HepG2 (cell line): Measurements from ENCODE around the gene GPRC5D. TPM values are rescaled to one million over a fixed set of nuclear protein-coding genes. Genes with fewer than 3 reads are reported as not detected.

Source experiments
- ATF1 ChIP-seq: IDR thresholded peaks from 2 replicates; pipeline ENCODE4 v1.6.1; 2016; ENCODE audit warnings: mild to moderate bottlenecking, control low read depth
- FOXA3 ChIP-seq: IDR thresholded peaks from 2 replicates; pipeline ENCODE4 v1.6.1; 2016; ENCODE audit warnings: missing genetic modification reagents, missing compliant biosample characterization
- HBP1 ChIP-seq: IDR thresholded peaks from 2 replicates; pipeline ENCODE4 v1.6.1; 2016; ENCODE audit warnings: low read depth, control low read depth
- IRF2 ChIP-seq: IDR thresholded peaks from 2 replicates; pipeline ENCODE4 v1.6.1; 2018; ENCODE audit warnings: missing genetic modification reagents, missing compliant biosample characterization
- MAX ChIP-seq: IDR thresholded peaks from 2 replicates; pipeline ENCODE4 v1.6.1; 2012; ENCODE audit warnings: inconsistent platforms
- MED1 ChIP-seq: sonication (generic); formaldehyde crosslinking; IDR thresholded peaks from 2 replicates; pipeline ENCODE4 v1.4.0; 2020; ENCODE audit warnings: missing genetic modification reagents
- MXI1 ChIP-seq: IDR thresholded peaks from 3 replicates; pipeline ENCODE4 v1.6.1; 2012; ENCODE audit warnings: low read depth, low read length, inconsistent platforms, borderline replicate concordance
- POLR2AphosphoS2 ChIP-seq: IDR thresholded peaks from 2 replicates; pipeline ENCODE4 v1.6.1; 2011; ENCODE audit warnings: low read depth, low read length, improper control_type of control experiment
- SOX6 ChIP-seq, 2 experiments: fragments of 450-650 bp in 1 of 2; sonication (generic) in 1 of 2; formaldehyde crosslinking in 1 of 2; IDR thresholded peaks; 2 replicates each; pipeline versions ENCODE4 v1.4.0 to v1.6.1; 2017 to 2020; ENCODE audit warnings: antibody characterized with exemption in 1 of 2, mild to moderate bottlenecking in 1 of 2, missing genetic modification reagents in 1 of 2
- THYN1 ChIP-seq: sonication (generic); formaldehyde crosslinking; IDR thresholded peaks from 2 replicates; pipeline ENCODE4 v1.8.1; 2023; ENCODE audit warnings: low read depth, mild to moderate bottlenecking, moderate library complexity, missing genetic modification reagents, borderline replicate concordance
- ZNF124 ChIP-seq: sonication (generic); formaldehyde crosslinking; IDR thresholded peaks from 2 replicates; pipeline ENCODE4 v1.4.0; 2020; ENCODE audit warnings: missing genetic modification reagents
- ZNF138 ChIP-seq: sonication (generic); formaldehyde crosslinking; IDR thresholded peaks from 2 replicates; pipeline ENCODE4 v1.5.0; 2020; ENCODE audit warnings: mild to moderate bottlenecking, low read depth, missing genetic modification reagents
- ZNF232 ChIP-seq: sonication (generic); formaldehyde crosslinking; IDR thresholded peaks from 2 replicates; pipeline ENCODE4 v1.4.0; 2020; ENCODE audit warnings: missing genetic modification reagents, borderline replicate concordance
- ZNF501 ChIP-seq: sonication (generic); formaldehyde crosslinking; IDR thresholded peaks from 2 replicates; pipeline ENCODE4 v1.5.1; 2020; ENCODE audit warnings: mild to moderate bottlenecking, moderate library complexity, missing genetic modification reagents
- ZNF605 ChIP-seq: sonication (generic); formaldehyde crosslinking; IDR thresholded peaks from 2 replicates; pipeline ENCODE4 v1.8.0; 2022; ENCODE audit warnings: mild to moderate bottlenecking, missing genetic modification reagents
- ZNF646 ChIP-seq: sonication (generic); formaldehyde crosslinking; IDR thresholded peaks from 2 replicates; pipeline ENCODE4 v1.9.0; 2021; ENCODE audit warnings: mild to moderate bottlenecking, missing genetic modification reagents
- ZNF781 ChIP-seq: sonication (generic); formaldehyde crosslinking; IDR thresholded peaks from 2 replicates; pipeline ENCODE4 v1.5.1; 2020; ENCODE audit warnings: borderline replicate concordance, mild to moderate bottlenecking, missing genetic modification reagents; ENCODE audit errors: not compliant biosample characterization
- ZNF792 ChIP-seq: IDR thresholded peaks from 2 replicates; pipeline ENCODE4 v1.6.1; 2016
- polyA plus RNA-seq, 8 experiments: library from polyadenylated mRNA; depleted of rRNA in 3 of 8; stranded (reverse) in 7 of 8; unstranded in 1 of 8; fragments of >200 nt; fragmentation: Illumina TruSeq in 4 of 8; extraction: Trizol in 4 of 8; gene quantifications; 2 replicates each; pipeline versions ENCODE4 v1.2.1 to v1.2.3, GENCODE V29; 2011 to 2016; ENCODE audit warnings: low read depth in 4 of 8, missing spikeins in 1 of 8, mixed read lengths in 1 of 8; ENCODE audit not compliant: insufficient read depth in 1 of 8
- total RNA-seq, 5 experiments: library from RNA; depleted of rRNA; stranded (reverse); fragments of >200 nt; fragmentation: Illumina TruSeq; extraction: Trizol; gene quantifications; 2 replicates each; pipeline ENCODE4 v1.2.3, GENCODE V29; 2016; ENCODE audit warnings: low read depth in 1 of 5
- TF ChIP-seq, protein P1 (sequence below): sonication (generic); formaldehyde crosslinking; IDR thresholded peaks from 2 replicates; pipeline ENCODE4 v1.4.0; 2020; ENCODE audit warnings: mild to moderate bottlenecking, missing genetic modification reagents
- TF ChIP-seq, protein P2 (sequence below): sonication (generic); formaldehyde crosslinking; IDR thresholded peaks from 2 replicates; pipeline ENCODE4 v1.8.1; 2022; ENCODE audit warnings: mild to moderate bottlenecking, missing genetic modification reagents

GPRC5D gene
- total and polyA plus RNA-seq, 2 of the 13 experiments (the other 11 are each of a cell fraction or from before 2014, with no cell fraction given): not detected

DNA sequence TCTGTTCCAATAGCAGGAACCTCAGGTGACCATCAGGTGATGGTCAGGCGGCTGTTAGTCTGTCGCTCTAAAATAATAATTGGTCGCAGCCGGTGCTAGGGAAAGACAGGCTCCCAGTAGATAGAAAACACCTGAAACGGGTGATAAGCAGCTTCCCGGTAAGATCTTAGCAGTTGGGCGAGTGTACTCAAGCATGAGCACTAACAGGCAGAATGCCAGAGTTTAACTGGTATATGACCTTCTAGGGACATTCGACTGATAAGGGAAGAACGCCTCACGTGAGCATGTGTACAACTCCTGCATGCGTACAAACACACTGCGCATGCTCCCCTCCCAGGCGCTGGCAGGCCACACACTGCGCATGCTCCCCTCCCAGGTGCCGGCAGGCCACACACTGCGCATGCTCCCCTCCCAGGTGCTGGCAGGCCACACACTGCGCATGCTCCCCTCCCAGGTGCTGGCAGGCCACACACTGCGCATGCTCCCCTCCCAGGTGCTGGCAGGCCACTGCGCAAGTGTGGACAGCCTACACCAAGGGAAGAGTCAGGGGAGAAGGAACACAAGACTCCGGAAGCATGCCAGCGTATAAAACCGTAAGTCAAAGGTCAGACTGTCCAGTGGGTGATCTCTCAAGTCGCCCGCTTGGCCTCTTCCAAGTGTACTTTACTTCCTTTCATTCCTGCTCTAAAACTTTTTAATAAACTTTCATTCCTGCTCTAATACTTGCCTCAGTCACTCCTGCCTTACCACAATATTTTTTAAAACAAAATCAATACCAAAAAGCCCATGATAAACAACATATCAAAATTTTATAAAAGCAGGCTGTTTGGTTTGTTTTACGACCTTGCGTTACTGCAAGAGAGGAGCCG, 24.5 kb downstream of the GPRC5D start (continued):
- TF ChIP-seq ZNF646 (CRISPR knock-in tag) (no peak), ZNF605 (CRISPR knock-in tag) (peak; percentile 68), ZNF792 (CRISPR knock-in tag) (peak; percentile 28; the same call in 1 of the 2 replicates), MAX (peak; percentile 78), ATF1 (CRISPR knock-in tag) (no peak), ZNF124 (CRISPR knock-in tag) (0 out of 2 replicates have a peak, but pooled peaks have one; percentile 76), POLR2AphosphoS2 (no peak), ZNF501 (CRISPR knock-in tag) (peak; percentile 52), THYN1 (no peak), IRF2 (CRISPR knock-in tag) (peak; percentile 46; the same call in 1 of the 2 replicates), SOX6 (IDR thresholded peaks at IDR 0.05) (no peak), SOX6 (CRISPR knock-in tag; IDR thresholded peaks at IDR 0.05) (peak; percentile 68), MED1 (peak; percentile 48), HBP1 (CRISPR knock-in tag) (0 out of 2 replicates have a peak, but pooled peaks have one; percentile 43), ZNF138 (CRISPR knock-in tag) (peak; percentile 77; the same call in 1 of the 2 replicates), ZNF232 (CRISPR knock-in tag) (peak; percentile 76; the same call in 1 of the 2 replicates), MXI1 (peak; percentile 60; the same call in 1 of the 3 replicates), FOXA3 (CRISPR knock-in tag) (peak; percentile 90), ZNF781 (CRISPR knock-in tag) (peak; percentile 41)
- TF ChIP-seq, protein P1, sequence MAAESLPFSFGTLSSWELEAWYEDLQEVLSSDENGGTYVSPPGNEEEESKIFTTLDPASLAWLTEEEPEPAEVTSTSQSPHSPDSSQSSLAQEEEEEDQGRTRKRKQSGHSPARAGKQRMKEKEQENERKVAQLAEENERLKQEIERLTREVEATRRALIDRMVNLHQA (CRISPR knock-in tag): no peak
- TF ChIP-seq, protein P2, sequence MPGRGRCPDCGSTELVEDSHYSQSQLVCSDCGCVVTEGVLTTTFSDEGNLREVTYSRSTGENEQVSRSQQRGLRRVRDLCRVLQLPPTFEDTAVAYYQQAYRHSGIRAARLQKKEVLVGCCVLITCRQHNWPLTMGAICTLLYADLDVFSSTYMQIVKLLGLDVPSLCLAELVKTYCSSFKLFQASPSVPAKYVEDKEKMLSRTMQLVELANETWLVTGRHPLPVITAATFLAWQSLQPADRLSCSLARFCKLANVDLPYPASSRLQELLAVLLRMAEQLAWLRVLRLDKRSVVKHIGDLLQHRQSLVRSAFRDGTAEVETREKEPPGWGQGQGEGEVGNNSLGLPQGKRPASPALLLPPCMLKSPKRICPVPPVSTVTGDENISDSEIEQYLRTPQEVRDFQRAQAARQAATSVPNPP (CRISPR knock-in tag): no peak
